PC-9 (cell line): ENCODE data around the gene DDAH1. TPM values are rescaled to one million over a fixed set of nuclear protein-coding genes. Genes with fewer than 3 reads are reported as not detected.

ENCODE experiments used
- BruUV-seq: library from RNA; stranded (reverse); fragments of 400-500 nt; replicated peaks from 2 replicates; lab custom pipeline; 2021; lab: Mats Ljungman, UMichigan
- CTCF ChIA-PET: fragments of 300-600 bp; sonication (Branson Sonifier 250); formaldehyde crosslinking; loops from one replicate; lab custom pipeline; 2022; ENCODE audit warnings: antibody characterized with exemption; lab: Charles Lee
- POLR2A ChIA-PET: fragments of 300-600 bp; sonication (Branson Sonifier 250); formaldehyde crosslinking; loops from one replicate; lab custom pipeline; 2022; ENCODE audit warnings: antibody characterized with exemption; ENCODE audit not compliant: unreplicated experiment; lab: Charles Lee
- DNase-seq, 2 experiments: peaks; one replicate each; pipeline versions ENCODE4 v3.0.0 to v3.0.0-alpha.2; 2015 to 2022; ENCODE audit warnings: mixed read lengths in 1 of 2
- H2AFZ ChIP-seq: fragments of 200-600 bp; sonication (generic); 2 replicates; pipeline ENCODE4 v1.8.1; 2017; ENCODE audit warnings: antibody characterized with exemption
- H3F3A ChIP-seq: fragments of 200-600 bp; sonication (generic); 2 replicates; pipeline ENCODE4 v1.8.1; 2017; ENCODE audit warnings: antibody characterized with exemption, mild to moderate bottlenecking, low read depth; ENCODE audit not compliant: insufficient read depth
- H3K27ac ChIP-seq: fragments of 200-600 bp; sonication (generic); 2 replicates; pipeline ENCODE4 v1.6.1; 2016; ENCODE audit warnings: mixed run types
- H3K27me3 ChIP-seq: fragments of 200-600 bp; sonication (generic); 2 replicates; pipeline ENCODE4 v1.6.1; 2016; ENCODE audit warnings: low read depth, mixed run types; ENCODE audit not compliant: insufficient read depth
- H3K36me3 ChIP-seq: fragments of 200-600 bp; sonication (generic); 2 replicates; pipeline ENCODE4 v1.6.1; 2016; ENCODE audit warnings: low read depth, mixed run types
- H3K4me1 ChIP-seq: fragments of 200-600 bp; sonication (generic); replicated peaks from 2 replicates; pipeline ENCODE4 v1.6.1; 2016; ENCODE audit warnings: mixed run types; ENCODE audit not compliant: insufficient read depth
- H3K4me2 ChIP-seq: fragments of 200-600 bp; sonication (generic); 2 replicates; pipeline ENCODE4 v1.6.1; 2017; ENCODE audit warnings: mixed run types
- H3K4me3 ChIP-seq: fragments of 200-600 bp; sonication (generic); 2 replicates; pipeline ENCODE4 v1.6.1; 2016; ENCODE audit warnings: mixed run types
- H3K79me2 ChIP-seq: fragments of 200-600 bp; sonication (generic); 2 replicates; pipeline ENCODE4 v1.6.1; 2017; ENCODE audit warnings: low read depth, mixed run types
- H3K9me2 ChIP-seq: fragments of 200-600 bp; sonication (generic); 2 replicates; pipeline ENCODE4 v1.8.1; 2017; ENCODE audit warnings: mild to moderate bottlenecking; ENCODE audit not compliant: insufficient read depth
- H3K9me3 ChIP-seq: fragments of 200-600 bp; sonication (generic); 2 replicates; pipeline ENCODE4 v1.8.1; 2016; ENCODE audit warnings: low read depth; ENCODE audit not compliant: insufficient read depth
- H4K20me1 ChIP-seq: fragments of 200-600 bp; sonication (generic); 2 replicates; pipeline ENCODE4 v1.8.1; 2017; ENCODE audit not compliant: insufficient read depth
- EZH2 ChIP-seq: fragments of 200-600 bp; sonication (generic); IDR thresholded peaks from 2 replicates; pipeline ENCODE4 v1.8.0; 2017; ENCODE audit warnings: antibody characterized with exemption, low read depth
- intact Hi-C: fragments of 100-400 bp; cut with micrococcal nuclease; formaldehyde crosslinking; loops from one replicate; pipeline ENCODE4 v1.10.0; 2022; ENCODE audit not compliant: unreplicated experiment
- total RNA-seq: library from RNA; stranded (reverse); gene quantifications from 2 replicates; pipeline ENCODE4 v1.2.3, GENCODE V29; 2021
- TF ChIP-seq, protein P1 (sequence below): fragments of 200-600 bp; sonication (generic); conservative IDR thresholded peaks from 2 replicates; pipeline ENCODE4 v1.6.1; 2017; ENCODE audit warnings: mixed run types, antibody characterized with exemption, mild to moderate bottlenecking, moderate library complexity

DDAH1 gene
- total RNA-seq, 1 experiment from 2014 or later = 31.9 TPM

DNA sequence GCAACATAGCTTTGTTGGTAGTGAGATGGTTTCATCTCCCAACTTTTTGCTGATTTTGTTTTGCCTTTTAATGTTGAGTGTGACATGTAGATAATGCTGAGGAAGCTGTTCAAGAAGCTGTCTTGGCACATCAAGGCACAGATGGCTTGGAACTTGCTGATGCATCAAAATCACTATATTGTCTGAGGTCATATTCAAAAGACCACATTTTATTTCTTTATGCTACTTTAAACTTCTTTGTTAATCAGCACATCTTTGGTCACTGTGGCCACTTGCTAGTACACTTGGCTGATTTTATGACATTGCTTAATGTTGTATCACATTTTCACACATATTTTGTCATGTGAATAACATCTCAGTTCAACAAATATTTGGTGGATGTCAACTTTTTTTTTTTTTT is 101.4 kb downstream of the DDAH1 start:
- DNase-seq = no peak
- H3K36me3 ChIP-seq = no peaks in the 10 kb centered on the region
- H4K20me1 ChIP-seq = no peaks in the 10 kb centered on the region
- no TSS peak for BruUV-seq
- no peak overlapping the region for H3K4me2 ChIP-seq
- CTCF ChIA-PET = interaction anchor here (0.5 kb wide), 1 partner anchor 332 kb away, joined by 4 read pairs; no protein-coding TSS in a partner anchor
- peaks cover 11% of the 10 kb centered on the region; the same call in 1 of the 2 replicates for H3K79me2 ChIP-seq
- no peak overlapping the region for H3K4me3 ChIP-seq
- intact Hi-C loops = no loop called here
- no peak overlapping the region for H2AFZ ChIP-seq
- POLR2A ChIA-PET = interaction anchor here (0.7 kb wide), 1 partner anchor 43 kb away, joined by 3 read pairs; no protein-coding TSS in a partner anchor
- no peaks in the 10 kb centered on the region for H3K9me2 ChIP-seq
- H3K4me1 ChIP-seq = no peaks in the 10 kb centered on the region
- H3K27me3 ChIP-seq = no peaks in the 10 kb centered on the region
- TF ChIP-seq, protein P1, sequence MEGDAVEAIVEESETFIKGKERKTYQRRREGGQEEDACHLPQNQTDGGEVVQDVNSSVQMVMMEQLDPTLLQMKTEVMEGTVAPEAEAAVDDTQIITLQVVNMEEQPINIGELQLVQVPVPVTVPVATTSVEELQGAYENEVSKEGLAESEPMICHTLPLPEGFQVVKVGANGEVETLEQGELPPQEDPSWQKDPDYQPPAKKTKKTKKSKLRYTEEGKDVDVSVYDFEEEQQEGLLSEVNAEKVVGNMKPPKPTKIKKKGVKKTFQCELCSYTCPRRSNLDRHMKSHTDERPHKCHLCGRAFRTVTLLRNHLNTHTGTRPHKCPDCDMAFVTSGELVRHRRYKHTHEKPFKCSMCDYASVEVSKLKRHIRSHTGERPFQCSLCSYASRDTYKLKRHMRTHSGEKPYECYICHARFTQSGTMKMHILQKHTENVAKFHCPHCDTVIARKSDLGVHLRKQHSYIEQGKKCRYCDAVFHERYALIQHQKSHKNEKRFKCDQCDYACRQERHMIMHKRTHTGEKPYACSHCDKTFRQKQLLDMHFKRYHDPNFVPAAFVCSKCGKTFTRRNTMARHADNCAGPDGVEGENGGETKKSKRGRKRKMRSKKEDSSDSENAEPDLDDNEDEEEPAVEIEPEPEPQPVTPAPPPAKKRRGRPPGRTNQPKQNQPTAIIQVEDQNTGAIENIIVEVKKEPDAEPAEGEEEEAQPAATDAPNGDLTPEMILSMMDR = no peak
- no peak for TF ChIP-seq EZH2
- H3F3A ChIP-seq = no peaks in the 10 kb centered on the region
- no peaks in the 10 kb centered on the region for H3K9me3 ChIP-seq
- H3K27ac ChIP-seq = no peak overlapping the region

DNA sequence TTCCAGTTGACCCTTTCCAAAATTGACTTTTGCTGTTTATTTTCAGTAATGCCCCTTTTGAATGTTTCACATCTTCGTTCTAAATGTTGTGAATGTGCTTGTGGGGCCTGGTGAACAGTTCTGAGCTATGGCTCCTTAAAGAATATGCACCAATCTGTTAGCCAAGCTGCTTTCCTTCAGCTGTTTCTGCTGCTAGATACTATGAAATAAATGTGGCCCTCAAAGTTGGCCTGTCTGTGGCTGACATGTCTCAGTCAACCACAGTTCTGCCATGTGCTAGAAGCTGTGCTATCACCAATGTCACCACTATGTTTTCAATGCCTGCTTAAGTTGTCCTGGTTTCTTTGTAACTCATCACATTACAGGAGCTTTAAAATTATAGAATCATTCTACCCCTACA is 101.9 kb downstream of the DDAH1 start:
- BruUV-seq = no TSS peak
- ChIA-PET CTCF (interaction anchor here (0.5 kb wide), 1 partner anchor 333 kb away, joined by 4 read pairs; no protein-coding TSS in a partner anchor), POLR2A (interaction anchor here (0.7 kb wide), 1 partner anchor 42 kb away, joined by 3 read pairs; no protein-coding TSS in a partner anchor)
- no peak for TF ChIP-seq EZH2
- TF ChIP-seq, protein P1 = no peak
- no peak overlapping the region for H3K4me2 ChIP-seq
- no peak overlapping the region for H3K4me3 ChIP-seq
- H3K27me3 ChIP-seq = no peaks in the 10 kb centered on the region
- no peaks in the 10 kb centered on the region for H3K9me3 ChIP-seq
- intact Hi-C loops = no loop called here
- H3K79me2 ChIP-seq = peaks cover 11% of the 10 kb centered on the region; the same call in 1 of the 2 replicates
- H3F3A ChIP-seq = no peaks in the 10 kb centered on the region
- H4K20me1 ChIP-seq = no peaks in the 10 kb centered on the region
- H2AFZ ChIP-seq = no peak overlapping the region
- DNase-seq = no peak
- no peaks in the 10 kb centered on the region for H3K4me1 ChIP-seq
- no peak overlapping the region for H3K27ac ChIP-seq
- no peaks in the 10 kb centered on the region for H3K36me3 ChIP-seq
- no peaks in the 10 kb centered on the region for H3K9me2 ChIP-seq

DNA sequence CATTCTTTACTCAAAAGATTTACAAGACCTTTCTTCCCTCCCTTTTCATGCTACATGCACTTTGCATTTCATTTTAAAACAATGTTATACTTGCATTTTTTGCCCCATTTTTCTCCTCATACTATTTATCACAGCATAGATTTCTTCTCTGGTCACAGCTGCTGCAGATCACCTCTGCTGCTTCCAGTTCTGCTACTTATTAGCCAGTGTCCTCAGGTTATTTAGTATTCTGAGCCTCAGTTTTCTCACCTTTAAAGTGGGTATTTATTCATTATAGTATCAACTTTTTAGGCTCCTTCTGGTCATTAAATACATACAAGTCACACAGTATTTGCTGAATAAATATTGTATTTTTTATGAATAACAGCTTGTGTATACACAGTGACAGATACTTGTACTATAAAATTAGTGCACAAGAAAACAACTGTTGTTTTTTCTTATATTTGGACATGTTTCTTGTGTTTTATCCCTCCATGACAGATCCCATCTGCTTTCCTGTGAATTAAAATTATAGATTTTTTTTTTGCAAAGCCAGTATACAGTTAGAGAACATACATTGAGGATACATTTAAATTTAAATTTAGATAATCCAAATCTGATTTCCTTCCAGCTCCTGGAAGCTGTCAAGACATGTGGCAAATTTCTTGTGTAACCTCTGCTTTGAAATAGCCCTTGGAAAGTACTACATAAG is 103.2 kb downstream of the DDAH1 start:
- no peaks in the 10 kb centered on the region for H3K27me3 ChIP-seq
- H3F3A ChIP-seq = no peaks in the 10 kb centered on the region
- H2AFZ ChIP-seq = no peak overlapping the region
- peaks cover 11% of the 10 kb centered on the region; the same call in 1 of the 2 replicates for H3K79me2 ChIP-seq
- H3K9me3 ChIP-seq = no peaks in the 10 kb centered on the region
- no peaks in the 10 kb centered on the region for H3K36me3 ChIP-seq
- intact Hi-C loops = no loop called here
- H3K9me2 ChIP-seq = no peaks in the 10 kb centered on the region
- DNase-seq = no peak
- H3K4me1 ChIP-seq = no peaks in the 10 kb centered on the region
- ChIA-PET POLR2A (interaction anchor here (0.6 kb wide), 1 partner anchor 62 kb away, joined by 3 read pairs; no protein-coding TSS in a partner anchor), CTCF (interaction anchor here (0.6 kb wide), 1 partner anchor 104 kb away, joined by 6 read pairs; no protein-coding TSS in a partner anchor)
- no peak overlapping the region for H3K4me3 ChIP-seq
- H4K20me1 ChIP-seq = no peaks in the 10 kb centered on the region
- H3K27ac ChIP-seq = no peak overlapping the region
- H3K4me2 ChIP-seq = no peak overlapping the region
- no peak for TF ChIP-seq EZH2
- TF ChIP-seq, protein P1 = no peak
- BruUV-seq = no TSS peak
